GM10847 (cell line): ENCODE measurements around the gene LDB3.

Experiments
- POLR2A ChIP-seq: IDR thresholded peaks from 2 replicates; pipeline ENCODE4 v1.6.1; 2011; ENCODE audit not compliant: insufficient read length; ENCODE audit errors: extremely low read depth

The LDB3 gene

DNA sequence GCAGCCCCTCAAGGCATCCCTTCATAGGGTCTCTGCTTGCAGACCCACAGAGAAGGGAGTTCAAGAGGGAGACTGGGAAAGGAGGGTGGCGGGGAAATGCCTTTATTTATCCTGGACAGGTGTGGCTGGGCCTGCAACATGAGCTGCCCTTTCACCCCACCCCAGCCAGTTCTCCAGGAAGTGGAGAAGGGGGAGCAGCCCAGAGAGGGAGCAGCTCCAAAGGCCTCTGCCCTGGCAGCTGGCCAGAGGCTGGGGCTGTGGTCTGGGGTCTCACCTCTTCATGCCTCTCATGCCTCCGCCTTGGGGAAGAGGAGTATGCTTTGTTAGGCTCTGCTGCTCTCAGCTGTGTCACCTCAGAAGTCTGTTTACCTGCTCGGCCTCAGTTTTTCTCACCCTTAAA, 3.1 kb downstream of the LDB3 start:
- TF ChIP-seq POLR2A, result no peak

DNA sequence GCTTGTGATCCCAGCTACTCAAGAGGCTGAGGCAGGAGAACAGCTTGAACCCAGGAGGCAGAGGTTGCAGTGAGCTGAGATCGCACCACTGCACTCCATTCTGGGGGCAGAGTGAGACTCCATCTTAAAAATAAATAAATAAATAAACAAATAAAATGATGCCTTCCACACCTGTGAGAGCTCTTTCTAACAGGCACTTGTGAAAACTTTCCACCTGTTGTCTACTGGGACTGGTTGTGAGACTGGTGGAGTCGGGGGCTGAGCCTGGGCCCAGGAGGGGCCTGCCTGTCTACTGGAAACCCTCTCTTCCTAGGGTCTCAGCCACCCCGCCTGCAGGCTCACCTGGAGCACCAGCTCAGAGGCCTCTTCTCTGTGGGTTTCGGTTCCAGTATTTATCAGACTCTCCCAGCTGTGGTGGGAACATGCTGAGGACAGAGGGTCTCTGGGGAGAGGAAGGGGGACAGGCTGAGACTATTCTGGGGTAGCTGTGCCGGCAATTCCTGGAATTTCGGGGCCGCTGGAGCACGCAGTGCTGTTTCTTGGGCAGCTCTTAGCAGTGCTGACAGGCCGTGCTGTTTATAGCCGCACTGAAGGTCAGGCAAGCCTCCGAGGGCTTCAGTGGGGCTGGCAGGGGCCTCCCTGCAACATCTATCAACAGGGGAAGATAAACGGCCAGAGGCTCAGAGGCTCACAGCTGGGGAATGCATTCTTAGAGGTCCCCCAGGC, 3.8 kb downstream of the LDB3 start:
- no peak for TF ChIP-seq POLR2A

DNA sequence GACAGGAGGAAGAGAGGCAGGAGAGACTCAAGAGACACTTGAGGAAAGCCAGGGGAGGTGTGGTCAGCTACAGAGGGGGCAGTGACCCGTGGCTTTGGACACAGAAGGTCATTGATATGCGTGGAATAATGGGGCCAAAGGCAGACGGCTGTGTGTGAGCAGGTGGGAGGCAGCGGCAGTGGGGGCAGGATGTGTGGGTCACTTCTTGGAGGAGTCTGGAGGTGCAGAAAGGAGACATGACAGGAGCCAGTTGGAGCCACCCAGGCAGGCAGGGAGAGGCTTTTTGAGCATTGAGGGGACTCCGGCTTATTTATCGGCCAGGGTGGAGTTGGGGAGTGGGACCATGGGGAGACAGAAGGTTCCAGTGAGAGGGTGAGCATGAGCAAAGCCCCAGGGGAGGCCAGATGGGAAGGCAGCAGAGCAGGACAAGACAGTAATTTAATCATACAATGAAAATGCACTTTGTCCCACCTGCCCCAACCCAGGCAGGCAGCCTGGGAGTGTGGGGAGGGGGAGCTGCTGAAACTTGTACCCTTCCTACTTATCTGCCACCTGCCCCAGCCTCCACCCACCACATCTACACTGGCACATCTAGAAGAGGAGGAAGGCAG, 5.0 kb downstream of the LDB3 start:
- TF ChIP-seq POLR2A, result no peak

DNA sequence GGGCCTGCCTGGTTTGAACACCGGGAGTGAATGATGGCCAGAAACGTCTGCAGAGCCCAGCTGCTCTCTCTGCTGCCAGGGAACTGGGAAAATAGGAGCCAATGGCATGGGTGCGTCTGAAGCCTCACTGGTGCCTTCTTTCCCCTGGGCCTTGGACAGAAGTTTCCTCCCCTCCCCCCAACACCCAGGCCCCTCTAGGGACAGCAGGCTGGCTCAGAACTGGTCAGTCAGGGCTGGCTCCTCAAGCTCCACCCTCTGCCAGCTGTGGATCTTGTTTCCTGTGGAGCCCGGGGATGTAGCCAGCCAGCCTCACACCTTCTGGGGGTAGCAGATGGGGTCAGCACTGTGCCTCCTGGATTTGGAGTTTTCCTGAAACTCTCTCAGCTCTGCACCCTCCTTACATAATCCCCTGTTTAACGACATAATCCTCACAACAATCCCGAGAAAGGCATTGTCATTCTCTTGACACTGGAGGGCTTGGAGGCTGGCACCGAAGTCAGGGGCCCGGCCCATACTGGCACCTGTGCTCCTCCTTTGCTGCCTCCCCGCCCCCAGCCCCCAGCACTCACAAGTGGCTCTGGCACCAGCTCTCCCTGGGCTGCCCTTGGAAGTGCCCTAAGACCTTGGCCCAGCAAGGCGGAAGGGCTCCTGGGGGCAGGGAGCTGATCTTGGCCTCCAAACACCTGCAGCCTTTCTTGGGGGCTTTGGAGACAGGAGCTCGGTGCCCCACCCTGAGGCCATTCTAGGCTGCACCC, 5.7 kb downstream of the LDB3 start:
- TF ChIP-seq POLR2A, result no peak

- TF ChIP-seq POLR2A, result no peak
Measured at GRCh38 chr10:86674912-86675311, 6.6 kb downstream of the LDB3 start.

GRCh38 chr10:86677374-86677773, 9.1 kb downstream of the LDB3 start:
- no peak for TF ChIP-seq POLR2A

DNA sequence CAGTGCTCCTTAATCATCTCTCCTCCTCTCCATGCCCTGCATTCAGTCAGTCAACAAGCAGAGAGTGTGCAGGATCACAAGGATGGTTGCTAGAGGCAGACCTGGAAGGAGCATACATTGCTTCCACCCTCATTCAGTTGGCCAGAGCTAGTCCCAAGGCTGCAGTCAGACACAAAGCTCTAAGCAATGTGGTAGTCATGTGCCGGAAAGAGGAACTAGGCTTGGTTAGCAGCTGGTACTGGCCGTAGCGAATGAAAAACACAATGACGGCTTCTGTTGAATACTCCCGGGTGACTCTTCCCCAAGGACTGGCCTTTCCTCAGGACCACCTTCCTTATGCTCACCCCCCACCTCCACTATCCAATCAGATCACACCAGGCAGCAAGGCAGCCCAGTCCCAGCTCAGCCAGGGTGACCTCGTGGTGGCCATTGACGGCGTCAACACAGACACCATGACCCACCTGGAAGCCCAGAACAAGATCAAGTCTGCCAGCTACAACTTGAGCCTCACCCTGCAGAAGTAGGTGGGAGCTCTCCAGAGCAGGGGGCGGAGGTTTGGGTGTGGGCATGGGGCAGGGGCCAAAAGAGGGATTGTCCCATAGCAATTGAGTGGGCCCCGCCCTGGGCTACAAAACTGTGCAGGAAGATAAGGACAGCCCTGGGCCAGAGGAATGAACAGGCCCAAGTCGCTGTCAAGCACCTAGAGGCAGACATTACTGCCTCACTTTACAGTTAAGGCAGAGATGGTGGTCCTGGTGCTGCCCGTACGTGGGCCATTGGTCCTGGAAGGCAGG, 10.9 kb downstream of the LDB3 start:
- TF ChIP-seq POLR2A, result no peak

- TF ChIP-seq POLR2A, result no peak
Measured at GRCh38 chr10:86681047-86681446, 12.7 kb downstream of the LDB3 start.

DNA sequence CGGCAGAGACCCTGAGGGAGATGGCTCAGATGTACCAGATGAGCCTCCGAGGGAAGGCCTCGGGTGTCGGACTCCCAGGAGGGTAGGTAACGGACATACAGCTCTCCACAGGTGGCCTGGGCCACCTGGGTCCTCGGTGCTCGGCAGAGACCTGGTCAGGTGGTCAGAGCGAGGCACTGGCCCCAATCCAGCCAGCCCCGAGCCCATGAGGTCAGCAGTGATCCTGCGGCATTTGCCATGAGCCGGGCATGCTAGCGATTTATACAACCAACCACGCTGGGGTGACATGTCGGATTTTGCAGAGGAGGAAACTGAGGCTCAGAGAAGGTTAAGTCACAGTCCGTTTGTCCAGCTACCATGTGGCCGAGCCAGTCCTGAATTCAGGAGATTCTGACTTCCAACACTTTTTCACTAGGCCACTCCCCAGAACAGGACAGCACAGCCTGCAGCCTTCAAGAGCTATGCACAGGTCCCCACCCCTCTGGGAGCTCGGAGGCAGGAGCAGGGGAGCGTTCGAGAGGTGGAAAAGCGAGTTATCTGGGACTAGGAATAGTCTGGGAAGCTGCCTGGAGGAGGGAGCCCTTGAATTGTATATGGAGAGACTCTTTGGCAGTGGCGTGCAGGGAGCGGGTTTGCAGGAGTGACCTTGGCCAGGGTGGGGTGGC, 13.5 kb downstream of the LDB3 start:
- no peak for TF ChIP-seq POLR2A

DNA sequence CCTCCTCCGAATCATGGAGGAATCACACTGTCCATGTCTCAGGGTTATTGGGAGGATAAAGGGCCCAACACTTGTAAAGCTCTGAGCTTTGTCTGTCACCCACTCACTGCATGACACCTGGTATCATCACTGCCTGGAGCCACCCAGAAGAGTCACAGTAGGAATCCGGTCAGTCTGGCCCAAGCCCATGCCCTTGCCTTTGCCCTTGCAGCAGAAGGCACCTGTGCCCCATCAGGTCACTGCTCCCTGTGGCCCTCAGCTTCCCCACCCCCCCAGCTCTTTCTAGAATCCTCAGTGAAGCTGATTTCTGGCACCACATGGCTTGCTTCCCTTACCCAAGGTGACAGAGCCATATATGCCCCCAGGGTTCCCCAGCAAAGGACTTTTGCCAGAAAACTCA, 14.4 kb downstream of the LDB3 start:
- no peak for TF ChIP-seq POLR2A

DNA sequence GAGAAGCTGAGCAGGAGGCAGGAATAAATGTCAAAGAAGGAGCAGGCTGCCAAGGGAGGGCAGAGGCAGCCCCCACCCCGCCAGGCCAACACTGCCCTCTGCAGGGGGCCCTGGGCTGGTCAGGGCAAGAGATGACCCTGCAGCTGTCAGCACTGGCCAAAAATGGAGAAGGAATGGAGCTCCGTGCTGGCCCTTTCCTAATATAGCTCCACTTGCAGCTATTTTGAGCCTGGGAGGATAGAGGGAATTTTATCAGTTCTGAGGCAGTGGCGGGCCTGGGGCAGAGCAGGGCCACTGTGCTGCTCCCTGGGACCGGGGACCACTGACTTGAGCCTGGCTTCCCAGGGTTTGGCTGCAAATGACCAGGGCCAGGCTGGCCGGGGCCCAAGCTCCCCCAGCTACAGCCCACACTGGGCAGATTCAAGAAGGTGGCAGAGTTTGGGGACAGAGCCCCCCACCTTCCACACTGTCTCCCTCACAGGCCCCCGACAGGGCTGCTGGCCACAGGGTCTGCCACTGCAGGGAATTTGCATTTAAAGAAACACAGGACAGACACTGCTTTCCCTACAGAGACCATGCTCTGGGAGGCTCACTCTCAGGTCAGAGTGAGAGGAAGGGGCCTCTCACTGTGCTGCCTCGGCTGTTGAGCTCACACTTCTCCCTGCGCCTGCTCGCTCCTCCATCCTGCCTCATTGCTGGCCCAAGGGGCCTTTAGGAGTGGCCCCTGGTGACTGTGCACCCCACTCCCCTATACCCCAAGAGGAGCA, 16.2 kb downstream of the LDB3 start:
- no peak for TF ChIP-seq POLR2A

DNA sequence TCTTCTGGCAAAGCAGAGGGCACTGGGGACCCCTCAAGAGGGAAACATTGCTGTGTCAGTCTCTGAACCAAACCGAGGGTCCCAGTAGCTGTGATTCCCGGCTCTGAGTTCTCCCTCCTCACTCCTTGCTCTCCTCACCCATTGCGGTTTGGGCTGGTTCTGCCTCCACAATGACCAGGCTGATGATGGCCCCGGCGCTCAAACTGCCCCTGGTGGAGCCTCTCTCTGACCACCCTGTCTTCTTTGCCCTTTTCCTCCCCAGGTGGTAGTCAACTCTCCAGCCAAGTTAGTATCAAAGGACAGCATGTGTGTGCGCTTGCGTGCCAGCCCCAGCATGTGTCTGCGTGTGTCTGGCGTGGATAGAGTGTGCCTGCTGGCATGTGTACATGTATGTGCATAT, 17.1 kb downstream of the LDB3 start:
- TF ChIP-seq POLR2A, result no peak

GRCh38 chr10:86685893-86686632, 17.8 kb downstream of the LDB3 start:
- no peak for TF ChIP-seq POLR2A

- no peak for TF ChIP-seq POLR2A
Measured at GRCh38 chr10:86686972-86687371, 18.7 kb downstream of the LDB3 start.
